Activated naive CD4-positive, alpha-beta T cell treated with anti-CD3 and anti-CD28 coated beads, Interleukin-2, amount 10 ng/mL, durations not matched to agents 7 days and 5 days (primary cell): ENCODE results near the gene NMT2.

ENCODE experiments used
- CTCF ChIA-PET: fragments of 350-600 bp; sonication (Branson Sonifier 250); formaldehyde crosslinking; loops from one replicate; lab custom pipeline; 2021; ENCODE audit warnings: antibody characterized with exemption; lab: Charles Lee
- DNase-seq: peaks from one replicate; pipeline ENCODE4 v3.0.0-alpha.2; 2020
- H3K27ac Mint-ChIP-seq: one replicate; pipeline ENCODE4 v1.8.0; 2021; ENCODE audit warnings: mild to moderate bottlenecking, moderate library complexity, mixed read lengths
- H3K27me3 Mint-ChIP-seq: one replicate; pipeline ENCODE4 v1.8.0; 2021; ENCODE audit warnings: mild to moderate bottlenecking, mixed read lengths
- H3K36me3 Mint-ChIP-seq: one replicate; pipeline ENCODE4 v1.8.0; 2021; ENCODE audit warnings: mixed read lengths
- H3K4me1 Mint-ChIP-seq: one replicate; pipeline ENCODE4 v1.8.0; 2021; ENCODE audit warnings: mixed read lengths
- H3K4me3 Mint-ChIP-seq: one replicate; pipeline ENCODE4 v1.8.0; 2021; ENCODE audit warnings: mild to moderate bottlenecking, moderate library complexity, mixed read lengths
- H3K9me3 Mint-ChIP-seq: one replicate; pipeline ENCODE4 v1.8.0; 2021; ENCODE audit warnings: mixed read lengths

Gene NMT2

DNA sequence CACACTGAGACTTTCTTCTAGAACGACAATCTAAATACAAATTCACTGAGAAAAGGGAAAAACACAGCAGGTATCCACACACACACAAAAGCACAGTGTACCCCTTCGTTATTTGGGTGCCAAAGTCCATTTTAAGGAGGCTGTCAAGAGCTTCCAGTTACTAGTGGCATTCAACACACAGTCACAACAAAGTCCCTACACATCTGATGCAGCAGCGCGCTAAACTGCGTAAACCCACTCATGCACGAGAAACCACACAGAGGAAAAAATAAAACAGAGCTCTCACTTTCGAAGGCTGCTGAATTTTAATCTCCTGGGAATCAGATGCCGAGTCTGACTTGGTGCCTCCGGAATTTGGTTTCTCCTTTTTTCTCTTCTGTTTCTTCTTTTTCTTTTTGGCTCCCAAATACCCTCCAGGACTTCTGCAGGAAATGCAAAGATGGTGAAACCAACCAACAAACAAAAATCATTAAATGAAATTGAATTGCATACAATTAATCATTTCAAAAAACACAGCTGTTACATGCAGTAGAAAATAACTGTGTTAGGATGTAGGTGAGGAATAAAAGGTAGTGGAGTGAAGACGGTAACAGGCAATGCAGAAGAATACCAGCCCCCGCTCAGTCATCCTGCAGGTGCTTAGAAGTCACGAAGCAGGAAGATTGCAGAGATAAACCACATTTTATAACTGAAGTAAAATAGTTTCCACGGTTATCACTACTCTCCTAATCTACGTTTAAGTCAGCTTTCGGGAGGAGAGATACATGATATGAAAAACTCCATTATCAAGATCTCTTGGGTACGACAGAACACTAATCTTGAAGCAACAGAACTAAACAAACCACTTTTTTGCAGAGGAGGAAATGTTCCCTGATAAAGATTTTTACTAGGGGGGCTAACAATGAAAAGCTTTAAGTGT, 27.1 kb downstream of the NMT2 start:
- DNase-seq: no peak
- no peaks in the 10 kb centered on the region for H3K27me3 Mint-ChIP-seq
- H3K4me1 Mint-ChIP-seq: peaks cover 36% of the 10 kb centered on the region
- no peaks in the 10 kb centered on the region for H3K9me3 Mint-ChIP-seq
- peak overlapping the region; percentile 3 for H3K4me3 Mint-ChIP-seq
- peaks cover 45% of the 10 kb centered on the region for H3K36me3 Mint-ChIP-seq
- CTCF ChIA-PET: interaction anchor here (0.9 to 1.8 kb wide), 4 partner anchors 11 to 55 kb away, joined by 3 to 6 read pairs (median 4); no protein-coding TSS in a partner anchor
- H3K27ac Mint-ChIP-seq: no peak overlapping the region

DNA sequence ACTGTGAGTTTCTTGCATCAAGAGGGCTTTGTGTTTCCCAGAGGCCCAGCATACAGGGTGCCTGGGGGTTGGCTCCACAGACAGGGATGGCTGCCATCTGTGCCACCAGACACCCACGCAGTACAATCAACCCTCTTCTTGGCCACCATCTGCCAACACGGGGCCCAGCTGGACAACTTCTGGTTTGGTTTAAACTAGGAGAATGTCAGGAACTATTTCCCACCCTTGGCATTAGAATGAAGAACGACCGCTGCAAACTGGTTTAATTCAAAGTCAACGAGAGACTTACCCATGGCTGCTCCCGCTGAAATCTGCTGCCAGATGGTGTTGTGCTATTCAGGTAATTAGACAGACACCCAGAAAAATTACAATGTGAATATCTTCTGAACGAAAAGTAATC, 27.8 kb downstream of the NMT2 start:
- no peak overlapping the region for H3K4me3 Mint-ChIP-seq

DNA sequence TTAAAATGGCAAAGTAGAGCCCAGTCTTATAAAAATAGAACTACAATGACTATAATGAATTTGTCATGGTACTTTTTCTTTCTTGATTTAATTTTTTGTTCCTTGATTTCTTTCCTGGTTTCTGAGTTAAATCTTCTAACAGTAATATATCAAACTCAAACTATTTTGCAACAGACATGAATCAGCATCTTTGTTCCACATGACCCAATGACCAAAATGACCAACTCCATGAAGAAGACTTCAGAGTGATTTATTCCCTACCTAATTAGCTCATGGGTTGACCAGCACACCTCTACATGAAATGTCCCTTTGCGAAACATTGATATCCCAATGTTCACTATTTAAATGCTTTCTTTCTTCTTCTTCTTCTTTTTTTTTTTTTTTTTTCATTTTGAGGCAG, 30.9 kb downstream of the NMT2 start:
- H3K27ac Mint-ChIP-seq: no peak overlapping the region
- no peak overlapping the region for H3K4me3 Mint-ChIP-seq
- H3K9me3 Mint-ChIP-seq: no peaks in the 10 kb centered on the region
- no peak for DNase-seq
- CTCF ChIA-PET: interaction anchor here (0.7 kb wide), 1 partner anchor 30 kb away, joined by 3 read pairs; no protein-coding TSS in a partner anchor
- H3K4me1 Mint-ChIP-seq: peaks cover 22% of the 10 kb centered on the region
- peaks cover 71% of the 10 kb centered on the region for H3K36me3 Mint-ChIP-seq
- no peaks in the 10 kb centered on the region for H3K27me3 Mint-ChIP-seq

More for the DNA sequence above, 27.8 kb downstream of the NMT2 start:
- Mint-ChIP-seq H3K27ac (no peak overlapping the region), H3K27me3 (no peaks in the 10 kb centered on the region), H3K9me3 (no peaks in the 10 kb centered on the region), H3K36me3 (peaks cover 46% of the 10 kb centered on the region), H3K4me1 (peaks cover 30% of the 10 kb centered on the region)
- no peak for DNase-seq
- CTCF ChIA-PET: interaction anchor here (1.1 to 1.4 kb wide), 2 partner anchors 24 to 26 kb away, joined by 3 to 4 read pairs; no protein-coding TSS in a partner anchor

DNA sequence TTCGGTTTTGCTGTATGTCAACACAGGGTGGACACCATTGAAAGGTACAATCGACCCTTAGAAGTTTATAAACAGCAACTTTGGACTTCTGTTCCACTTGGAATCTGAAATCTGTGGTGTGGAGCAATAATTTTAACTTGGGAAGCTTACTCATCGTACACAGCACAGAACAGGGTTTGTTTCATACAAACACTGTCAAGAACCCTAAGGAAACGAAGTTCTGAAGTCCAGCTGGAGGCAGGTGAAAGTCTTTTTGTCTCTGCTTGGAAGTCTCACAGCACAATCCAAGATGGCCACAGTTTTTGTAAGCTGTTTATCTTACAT, 31.5 kb downstream of the NMT2 start:
- Mint-ChIP-seq H3K27ac (no peak overlapping the region), H3K27me3 (no peaks in the 10 kb centered on the region), H3K36me3 (peaks cover 73% of the 10 kb centered on the region), H3K4me3 (no peak overlapping the region), H3K4me1 (peaks cover 16% of the 10 kb centered on the region), H3K9me3 (no peaks in the 10 kb centered on the region)
- DNase-seq: no peak
- CTCF ChIA-PET: interaction anchor here (0.7 kb wide), 1 partner anchor 30 kb away, joined by 3 read pairs; no protein-coding TSS in a partner anchor

DNA sequence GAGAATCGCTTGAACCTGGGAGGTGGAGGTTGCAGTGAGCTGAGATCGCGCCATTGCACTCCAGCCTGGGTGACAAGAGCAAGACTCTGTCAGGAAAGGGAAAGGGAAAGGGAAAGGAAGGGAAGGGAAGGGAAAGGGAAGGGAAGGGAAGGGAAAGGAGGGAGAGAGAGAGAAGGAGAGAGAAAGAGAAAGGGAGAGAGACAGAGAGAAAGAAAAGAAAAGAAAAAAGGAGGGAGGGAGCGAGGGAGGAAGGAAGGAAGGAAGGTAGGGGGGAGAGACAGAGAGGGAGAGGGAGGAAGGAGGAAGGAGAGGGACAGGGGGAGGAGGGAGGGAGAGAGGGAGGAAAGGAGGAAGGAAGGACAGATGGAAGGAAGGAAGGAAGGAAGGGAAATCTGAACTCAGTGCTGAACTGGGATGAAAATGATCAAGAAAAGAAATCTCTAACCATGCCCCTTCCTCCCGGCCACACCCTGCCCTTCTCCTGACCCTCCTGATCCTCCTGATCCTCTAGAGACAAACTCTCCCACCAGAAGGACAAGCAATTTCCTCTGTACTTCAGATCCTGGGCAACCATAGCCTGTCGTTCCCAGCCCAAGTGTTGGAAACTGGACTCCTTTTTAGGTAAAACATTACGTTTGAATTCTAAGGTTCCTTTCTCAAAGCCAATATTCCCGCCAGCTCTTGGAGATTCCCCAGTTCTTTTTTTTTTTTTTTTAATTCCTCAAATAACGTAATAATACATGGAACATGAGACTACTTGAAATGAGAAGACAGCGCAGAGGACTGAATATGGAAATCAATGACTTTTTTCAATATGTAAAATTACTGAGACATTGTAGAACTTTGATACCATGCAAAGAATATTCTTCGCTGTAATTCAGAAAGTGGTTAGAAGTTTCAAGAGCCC, 32.1 kb downstream of the NMT2 start:
- H3K27me3 Mint-ChIP-seq: no peaks in the 10 kb centered on the region
- no peak for DNase-seq
- H3K36me3 Mint-ChIP-seq: peaks cover 74% of the 10 kb centered on the region
- H3K4me1 Mint-ChIP-seq: peaks cover 10% of the 10 kb centered on the region
- H3K9me3 Mint-ChIP-seq: no peaks in the 10 kb centered on the region
- CTCF ChIA-PET: no interaction called here
- H3K4me3 Mint-ChIP-seq: no peak overlapping the region
- H3K27ac Mint-ChIP-seq: peak overlapping the region; percentile 33

DNA sequence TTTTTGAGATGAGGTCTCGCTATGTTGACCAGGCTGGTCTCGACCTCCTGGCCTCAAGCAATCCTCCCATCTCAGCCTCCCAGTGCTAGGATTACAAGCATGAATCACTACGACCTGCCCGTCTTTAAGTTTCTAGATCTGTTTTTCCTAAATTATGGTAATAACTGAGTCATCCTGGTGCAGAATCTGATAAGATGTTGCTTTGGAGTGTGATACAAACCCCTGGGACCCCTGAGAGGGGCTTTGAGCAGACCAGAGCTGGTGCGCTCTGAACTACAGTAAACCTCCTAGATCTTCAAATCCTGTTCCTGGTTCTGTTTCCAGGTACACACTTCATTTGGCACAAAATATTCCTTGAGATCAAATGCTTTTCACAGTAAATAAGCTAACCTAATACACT, 37.2 kb downstream of the NMT2 start:
- Mint-ChIP-seq H3K27ac (no peak overlapping the region), H3K4me1 (peaks cover 3% of the 10 kb centered on the region), H3K27me3 (no peaks in the 10 kb centered on the region), H3K4me3 (no peak overlapping the region), H3K36me3 (peaks cover 69% of the 10 kb centered on the region), H3K9me3 (peaks cover 3% of the 10 kb centered on the region)
- no peak for DNase-seq
- CTCF ChIA-PET: interaction anchor here (0.8 to 2.8 kb wide), 2 partner anchors 25 to 249 kb away, joined by 3 to 12 read pairs; no protein-coding TSS in a partner anchor

DNA sequence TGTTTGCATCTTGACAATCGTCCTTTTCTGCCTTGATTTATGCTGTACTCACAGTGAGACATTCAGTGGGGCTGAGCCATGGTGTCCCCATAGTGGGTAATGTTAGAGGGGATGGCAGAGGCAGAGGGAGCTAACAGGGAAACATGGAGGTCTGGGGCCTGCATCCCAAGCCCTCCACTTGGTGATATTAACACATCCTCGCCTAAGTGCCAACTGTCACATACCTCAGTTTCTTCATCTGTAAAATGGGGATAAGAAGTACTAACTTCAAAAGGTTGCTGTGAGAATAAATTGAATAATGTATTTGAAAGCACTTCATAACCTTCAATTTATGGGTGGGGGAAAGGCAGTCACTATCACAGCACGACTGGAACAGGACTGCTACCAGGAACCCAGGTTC, 43.6 kb downstream of the NMT2 start:
- H3K36me3 Mint-ChIP-seq: peaks cover 66% of the 10 kb centered on the region
- peak overlapping the region; percentile 34 for H3K27ac Mint-ChIP-seq
- no peak for DNase-seq
- H3K9me3 Mint-ChIP-seq: peaks cover 3% of the 10 kb centered on the region
- peaks cover 41% of the 10 kb centered on the region for H3K4me1 Mint-ChIP-seq
- CTCF ChIA-PET: interaction anchor here (0.5 to 1.2 kb wide), 2 partner anchors 9 to 25 kb away, joined by 4 read pairs; no protein-coding TSS in a partner anchor
- no peak overlapping the region for H3K4me3 Mint-ChIP-seq
- H3K27me3 Mint-ChIP-seq: no peaks in the 10 kb centered on the region

DNA sequence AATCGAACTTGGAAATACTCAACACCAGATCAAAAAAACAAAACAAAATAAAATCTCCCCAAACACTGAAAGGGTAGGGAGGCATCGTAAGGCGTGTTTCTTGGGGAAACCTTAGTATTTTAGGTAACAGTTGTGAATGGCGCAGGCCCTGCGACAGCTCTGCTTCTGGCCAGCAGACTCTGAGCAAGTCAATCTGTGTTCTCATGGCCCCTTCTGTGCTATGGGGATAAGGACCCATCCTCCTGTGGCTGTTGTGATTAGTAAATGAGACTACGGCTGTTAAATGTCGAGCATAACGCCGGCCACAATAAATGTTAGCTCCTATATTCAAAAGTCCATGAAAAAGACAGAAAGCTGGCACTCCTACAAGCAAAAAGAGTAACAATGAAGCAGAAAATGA, 44.3 kb downstream of the NMT2 start:
- H3K9me3 Mint-ChIP-seq: peaks cover 3% of the 10 kb centered on the region
- H3K4me3 Mint-ChIP-seq: no peak overlapping the region
- peaks cover 68% of the 10 kb centered on the region for H3K36me3 Mint-ChIP-seq
- H3K27me3 Mint-ChIP-seq: no peaks in the 10 kb centered on the region
- peaks cover 41% of the 10 kb centered on the region for H3K4me1 Mint-ChIP-seq
- peak overlapping the region; percentile 86 for H3K27ac Mint-ChIP-seq
- CTCF ChIA-PET: interaction anchor here (0.5 to 1.2 kb wide), 2 partner anchors 9 to 24 kb away, joined by 4 read pairs; no protein-coding TSS in a partner anchor
- DNase-seq: no peak

DNA sequence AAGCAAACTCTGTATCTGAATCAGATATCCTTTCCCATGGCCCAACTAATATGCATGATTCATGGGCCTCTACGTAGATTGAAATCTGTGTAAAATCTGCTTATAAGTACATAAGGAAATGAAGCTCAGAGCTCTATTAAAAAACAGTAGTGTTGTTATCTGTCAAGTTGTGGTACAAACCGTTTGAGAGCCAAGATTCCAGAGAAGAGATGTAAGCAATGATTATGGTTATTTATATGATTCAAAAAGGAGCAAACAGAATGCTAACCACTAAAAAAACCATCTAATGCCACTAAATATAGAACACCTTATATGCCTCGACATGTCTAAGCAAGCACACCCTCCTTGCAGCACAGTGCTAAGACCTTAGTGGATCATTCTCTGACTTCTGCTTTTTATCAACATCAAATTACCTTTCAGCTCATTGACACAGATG, 44.7 kb downstream of the NMT2 start:
- no peaks in the 10 kb centered on the region for H3K27me3 Mint-ChIP-seq
- H3K9me3 Mint-ChIP-seq: peaks cover 3% of the 10 kb centered on the region
- H3K27ac Mint-ChIP-seq: peak overlapping the region; percentile 86
- peaks cover 70% of the 10 kb centered on the region for H3K36me3 Mint-ChIP-seq
- CTCF ChIA-PET: interaction anchor here (0.9 to 1.2 kb wide), 3 partner anchors 10 to 41 kb away, joined by 3 to 4 read pairs (median 3); no protein-coding TSS in a partner anchor
- DNase-seq: no peak
- H3K4me1 Mint-ChIP-seq: peaks cover 41% of the 10 kb centered on the region
- H3K4me3 Mint-ChIP-seq: no peak overlapping the region

DNA sequence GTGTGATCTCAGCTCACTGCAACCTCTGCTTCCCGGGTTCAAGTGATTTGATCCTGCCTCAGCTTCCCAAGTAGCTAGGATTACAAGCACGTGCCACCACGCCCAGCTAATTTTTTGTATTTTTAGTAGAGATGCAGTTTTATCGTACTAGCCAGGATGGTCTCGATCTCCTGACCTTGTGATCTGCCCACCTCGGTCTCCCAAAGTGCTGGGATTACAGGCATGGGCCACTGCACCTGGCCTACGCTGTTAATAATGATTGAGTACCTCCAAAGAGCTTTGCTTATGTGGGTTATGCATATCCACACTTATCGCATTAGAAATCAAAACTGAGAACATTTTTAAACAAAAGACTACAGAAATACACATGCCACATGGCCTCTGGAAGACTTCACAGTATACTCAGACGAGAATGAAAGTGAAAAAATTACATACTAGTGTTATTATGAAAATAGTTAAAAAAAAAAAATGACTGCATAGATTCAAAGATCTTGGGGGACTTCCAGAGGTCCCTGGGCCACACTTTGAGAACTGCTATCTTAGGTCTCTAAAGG, 45.9 kb downstream of the NMT2 start:
- peaks cover 65% of the 10 kb centered on the region for H3K36me3 Mint-ChIP-seq
- peak overlapping the region; percentile 12 for H3K4me3 Mint-ChIP-seq
- DNase-seq: no peak
- peaks cover 41% of the 10 kb centered on the region for H3K4me1 Mint-ChIP-seq
- CTCF ChIA-PET: interaction anchor here (1.1 kb wide), 1 partner anchor 13 kb away, joined by 3 read pairs; no protein-coding TSS in a partner anchor
- H3K9me3 Mint-ChIP-seq: peaks cover 3% of the 10 kb centered on the region
- no peaks in the 10 kb centered on the region for H3K27me3 Mint-ChIP-seq
- peak overlapping the region; percentile 86 for H3K27ac Mint-ChIP-seq

DNA sequence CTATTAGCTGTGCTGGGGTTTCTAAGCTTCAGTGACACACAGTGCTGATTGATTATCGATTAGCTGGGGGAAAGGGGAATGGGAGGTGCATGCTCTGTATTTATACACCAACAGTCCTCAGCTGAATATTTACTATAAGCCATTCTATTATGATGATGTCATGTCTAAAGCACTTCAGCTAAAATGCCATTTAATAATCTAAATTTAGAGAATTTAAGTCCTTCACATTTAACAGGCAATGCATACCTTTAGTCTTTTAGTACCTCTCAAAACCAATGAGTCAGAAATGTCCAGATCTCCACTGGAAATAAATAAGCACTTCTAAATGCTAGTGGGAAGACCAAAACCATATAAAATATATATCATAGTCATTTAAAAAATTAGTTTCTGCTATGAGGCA, 46.8 kb downstream of the NMT2 start:
- Mint-ChIP-seq H3K4me1 (peaks cover 41% of the 10 kb centered on the region), H3K4me3 (no peak overlapping the region), H3K9me3 (peaks cover 3% of the 10 kb centered on the region), H3K27me3 (no peaks in the 10 kb centered on the region), H3K36me3 (peaks cover 62% of the 10 kb centered on the region), H3K27ac (no peak overlapping the region)
- DNase-seq: no peak
- CTCF ChIA-PET: no interaction called here

DNA sequence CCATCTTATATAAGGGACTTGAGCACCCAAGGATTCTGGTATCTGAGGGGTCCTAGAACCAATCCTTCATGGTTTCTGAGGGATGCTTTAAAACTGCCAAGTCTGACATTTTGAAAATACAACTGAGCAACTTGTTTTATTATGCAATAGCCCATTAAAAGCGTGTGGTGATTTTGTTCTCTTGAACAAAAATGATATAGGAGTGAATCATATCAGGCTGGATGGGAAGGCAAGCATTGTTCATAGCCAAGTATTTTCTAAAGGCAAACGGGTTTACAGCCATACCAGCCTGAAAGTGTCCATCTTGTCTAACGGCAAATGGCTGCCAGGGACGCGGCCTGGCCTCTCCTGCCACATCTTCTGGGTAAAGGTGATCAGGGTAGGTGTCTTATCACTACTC, 48.0 kb downstream of the NMT2 start:
- Mint-ChIP-seq H3K4me3 (no peak overlapping the region), H3K4me1 (peaks cover 33% of the 10 kb centered on the region), H3K27me3 (no peaks in the 10 kb centered on the region), H3K9me3 (no peaks in the 10 kb centered on the region), H3K36me3 (peaks cover 55% of the 10 kb centered on the region), H3K27ac (no peak overlapping the region)
- CTCF ChIA-PET: no interaction called here
- DNase-seq: no peak

DNA sequence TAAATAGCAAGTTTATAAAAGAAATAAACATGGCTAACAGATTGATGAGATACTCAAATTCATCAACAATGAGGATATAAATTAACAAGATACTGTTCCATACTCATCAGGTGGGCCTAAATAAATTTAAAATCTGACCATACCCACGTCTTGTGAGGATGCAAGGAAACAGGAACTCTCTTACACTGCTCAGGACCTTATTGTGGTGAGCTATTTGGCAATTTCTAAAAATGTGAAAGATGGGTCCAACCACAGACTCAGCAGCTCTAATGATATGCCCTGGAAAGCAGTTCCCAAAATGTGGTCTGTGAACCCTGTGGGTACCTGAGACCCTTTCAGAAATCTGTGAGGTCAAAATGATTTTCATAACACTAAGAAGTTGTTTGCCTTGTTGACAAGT, 49.9 kb downstream of the NMT2 start:
- H3K4me3 Mint-ChIP-seq: no peak overlapping the region
- DNase-seq: no peak
- H3K4me1 Mint-ChIP-seq: peaks cover 14% of the 10 kb centered on the region
- CTCF ChIA-PET: interaction anchor here (0.8 kb wide), 1 partner anchor 127 kb away, joined by 3 read pairs; no protein-coding TSS in a partner anchor
- H3K27me3 Mint-ChIP-seq: no peaks in the 10 kb centered on the region
- peaks cover 42% of the 10 kb centered on the region for H3K36me3 Mint-ChIP-seq
- no peak overlapping the region for H3K27ac Mint-ChIP-seq
- no peaks in the 10 kb centered on the region for H3K9me3 Mint-ChIP-seq
